NT2/D1 (cell line): Measurements from ENCODE around the gene CDH24.

ENCODE experiments used
- SUZ12 ChIP-seq: IDR thresholded peaks from 2 replicates; pipeline ENCODE4 v1.6.1; 2011; ENCODE audit not compliant: insufficient read length, insufficient read depth; ENCODE audit errors: extremely low read depth
- YY1 ChIP-seq: IDR thresholded peaks from 2 replicates; pipeline ENCODE4 v1.6.1; 2011; ENCODE audit not compliant: insufficient read length, insufficient read depth
- ZNF274 ChIP-seq: IDR thresholded peaks from 2 replicates; pipeline ENCODE4 v1.6.1; 2011; ENCODE audit warnings: mild to moderate bottlenecking, low read depth, low read length

DNA sequence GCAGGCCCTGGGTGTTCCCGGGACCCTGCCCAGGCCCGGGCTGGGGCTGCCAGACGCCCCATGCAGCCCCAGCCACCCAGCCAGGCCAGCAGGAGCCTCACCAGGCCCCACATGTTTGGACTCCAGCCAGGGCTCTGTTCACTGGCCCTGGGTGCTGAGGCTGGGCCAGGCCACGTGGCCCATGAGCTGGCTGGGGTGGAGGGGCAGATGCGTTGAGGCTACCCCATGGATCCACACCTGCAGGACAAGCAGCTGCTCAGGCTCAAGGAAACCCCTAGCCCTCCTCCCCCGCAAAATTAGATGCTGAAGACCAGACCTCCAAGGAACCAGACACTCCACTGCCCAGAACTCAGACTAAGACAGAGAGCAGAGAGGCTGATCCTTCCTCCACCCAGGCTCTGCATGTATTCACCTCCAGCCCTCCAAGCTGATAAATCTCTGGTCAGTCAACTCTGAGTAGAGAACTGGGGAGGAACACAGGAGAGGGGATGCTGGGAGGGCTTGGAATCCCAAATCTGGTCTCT lies 1.6 kb downstream of the CDH24 start:
- no peak for TF ChIP-seq YY1
- no peak for TF ChIP-seq SUZ12
- no peak for TF ChIP-seq ZNF274
